Lower leg skin (tissue), 4 donors: ENCODE data around the gene PRKCE. TPM values are rescaled to one million over a fixed set of nuclear protein-coding genes. Genes with fewer than 3 reads are reported as not detected.

ENCODE experiments used
- DNase-seq, 2 donors: peaks; one replicate each; pipeline ENCODE4 v3.0.0-alpha.2; 2019; ENCODE audit warnings: low spot score in 2 of 2
- H3K4me3 ChIP-seq: fragments of 200-600 bp; sonication (generic); 2 replicates; pipeline ENCODE4 v1.5.1; 2017; ENCODE audit warnings: mild to moderate bottlenecking, low read depth; ENCODE audit not compliant: poor library complexity, severe bottlenecking
- POLR2A ChIP-seq, 2 donors: fragments of 450-650 bp; IDR thresholded peaks; one replicate each; pipeline ENCODE4 v1.6.1; 2016 to 2017; ENCODE audit warnings: antibody characterized with exemption in 2 of 2, mild to moderate bottlenecking in 1 of 2, moderate library complexity in 1 of 2
- WGBS, 2 donors: methylation state at CpG; one replicate each; pipeline ENCODE4 v1.1.5; 2018; 5-methylcytosine and 5-hydroxymethylcytosine counted together
- intact Hi-C: fragments of 100-400 bp; cut with DNase I; formaldehyde crosslinking; loops from one replicate; pipeline ENCODE4 v1.15.0; 2023; ENCODE audit warnings: low total_unique reads
- total RNA-seq, 4 donors: library from RNA; depleted of rRNA; stranded (reverse); fragments of >200 nt; gene quantifications; one replicate each; pipeline ENCODE4 v1.1.0, GENCODE V29; 2016
- TF ChIP-seq, protein P1 (sequence below), 3 donors: fragments of 450-650 bp; IDR thresholded peaks; one replicate each; pipeline ENCODE4 v1.5.1; 2016; ENCODE audit warnings: antibody characterized with exemption in 3 of 3, mild to moderate bottlenecking in 3 of 3, moderate library complexity in 2 of 3

PRKCE gene
- total RNA-seq, 4 donors from 2014 or later = 3.5 to 10.3 (median 6.1) TPM

DNA sequence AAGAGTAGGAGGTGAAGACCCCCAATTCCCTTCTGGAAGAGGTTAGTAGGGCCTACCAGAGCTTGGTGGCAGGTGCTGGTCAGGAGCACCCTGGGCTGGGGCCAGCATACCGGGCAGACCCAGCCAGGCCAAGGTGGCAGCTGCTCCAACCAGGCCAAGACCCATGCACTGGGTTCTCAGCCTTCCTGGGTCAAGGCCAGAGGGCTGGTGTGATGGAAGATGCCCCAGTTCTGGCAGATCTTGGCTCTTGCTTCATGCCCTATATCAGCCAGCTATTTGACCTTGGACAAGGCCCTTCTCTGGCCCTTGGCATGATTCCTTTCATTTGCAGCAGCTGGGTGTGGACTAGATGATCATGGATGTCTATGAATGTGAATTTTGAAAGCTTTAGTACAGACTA lies 57.7 kb downstream of the PRKCE start:
- no peak for DNase-seq
- intact Hi-C loops = no loop called here
- TF ChIP-seq, protein P1, sequence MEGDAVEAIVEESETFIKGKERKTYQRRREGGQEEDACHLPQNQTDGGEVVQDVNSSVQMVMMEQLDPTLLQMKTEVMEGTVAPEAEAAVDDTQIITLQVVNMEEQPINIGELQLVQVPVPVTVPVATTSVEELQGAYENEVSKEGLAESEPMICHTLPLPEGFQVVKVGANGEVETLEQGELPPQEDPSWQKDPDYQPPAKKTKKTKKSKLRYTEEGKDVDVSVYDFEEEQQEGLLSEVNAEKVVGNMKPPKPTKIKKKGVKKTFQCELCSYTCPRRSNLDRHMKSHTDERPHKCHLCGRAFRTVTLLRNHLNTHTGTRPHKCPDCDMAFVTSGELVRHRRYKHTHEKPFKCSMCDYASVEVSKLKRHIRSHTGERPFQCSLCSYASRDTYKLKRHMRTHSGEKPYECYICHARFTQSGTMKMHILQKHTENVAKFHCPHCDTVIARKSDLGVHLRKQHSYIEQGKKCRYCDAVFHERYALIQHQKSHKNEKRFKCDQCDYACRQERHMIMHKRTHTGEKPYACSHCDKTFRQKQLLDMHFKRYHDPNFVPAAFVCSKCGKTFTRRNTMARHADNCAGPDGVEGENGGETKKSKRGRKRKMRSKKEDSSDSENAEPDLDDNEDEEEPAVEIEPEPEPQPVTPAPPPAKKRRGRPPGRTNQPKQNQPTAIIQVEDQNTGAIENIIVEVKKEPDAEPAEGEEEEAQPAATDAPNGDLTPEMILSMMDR (IDR thresholded peaks at IDR 0.05) = no peak
- TF ChIP-seq POLR2A (IDR thresholded peaks at IDR 0.05) = no peak
- 83 to 86% methylated on average over 1 of the region's 1 CpG for WGBS, 2 donors
- H3K4me3 ChIP-seq = no peak overlapping the region

DNA sequence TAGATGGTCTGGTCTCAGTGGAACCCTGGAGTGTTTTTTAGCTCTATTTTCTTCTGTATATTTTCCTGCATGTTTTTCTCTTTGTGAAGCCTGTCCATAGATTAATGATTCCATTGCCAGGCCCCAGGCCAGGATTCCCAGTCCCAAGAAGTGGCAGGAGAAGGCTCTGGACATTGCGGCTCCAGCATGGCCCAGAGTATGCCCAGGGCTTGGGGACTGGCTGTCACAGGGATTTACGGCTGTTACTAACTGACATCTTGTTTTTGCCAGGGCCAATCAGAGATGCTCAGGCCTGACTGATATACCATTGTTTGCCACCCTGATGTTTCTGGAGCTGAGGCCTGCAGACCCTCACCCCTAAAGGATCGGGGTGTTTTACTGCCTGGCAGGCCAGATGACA lies 59.0 kb downstream of the PRKCE start:
- intact Hi-C loops = no loop called here
- H3K4me3 ChIP-seq = no peak overlapping the region
- TF ChIP-seq POLR2A (IDR thresholded peaks at IDR 0.05) = no peak
- TF ChIP-seq, protein P1 (IDR thresholded peaks at IDR 0.05) = no peak
- WGBS, 2 donors = 93 to 98% methylated on average over 3 of the region's 3 CpGs
- no peak for DNase-seq

DNA sequence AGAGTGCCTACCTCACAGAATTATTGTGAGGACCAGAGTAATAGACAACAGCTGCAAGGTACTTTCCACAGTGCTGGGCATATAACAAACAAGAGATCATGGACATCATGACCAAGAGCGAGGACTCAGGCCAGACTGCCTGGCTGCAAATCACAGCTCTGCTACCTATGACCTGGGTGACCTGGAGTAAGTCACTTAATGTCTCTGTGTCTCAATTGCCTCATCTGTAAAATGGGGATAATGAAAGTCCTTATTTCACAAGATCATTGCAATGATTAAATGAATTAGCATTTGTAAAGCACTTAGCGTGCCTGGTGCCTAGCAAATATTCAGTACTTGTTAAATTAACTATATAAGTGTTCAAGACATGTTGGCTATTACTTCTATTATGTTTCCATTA lies 59.7 kb downstream of the PRKCE start:
- intact Hi-C loops = no loop called here
- DNase-seq = no peak
- WGBS, 2 donors = 96 to 100% methylated on average over 2 of the region's 2 CpGs
- no peak overlapping the region for H3K4me3 ChIP-seq
- no peak for TF ChIP-seq POLR2A (IDR thresholded peaks at IDR 0.05)
- TF ChIP-seq, protein P1 (IDR thresholded peaks at IDR 0.05) = no peak

DNA sequence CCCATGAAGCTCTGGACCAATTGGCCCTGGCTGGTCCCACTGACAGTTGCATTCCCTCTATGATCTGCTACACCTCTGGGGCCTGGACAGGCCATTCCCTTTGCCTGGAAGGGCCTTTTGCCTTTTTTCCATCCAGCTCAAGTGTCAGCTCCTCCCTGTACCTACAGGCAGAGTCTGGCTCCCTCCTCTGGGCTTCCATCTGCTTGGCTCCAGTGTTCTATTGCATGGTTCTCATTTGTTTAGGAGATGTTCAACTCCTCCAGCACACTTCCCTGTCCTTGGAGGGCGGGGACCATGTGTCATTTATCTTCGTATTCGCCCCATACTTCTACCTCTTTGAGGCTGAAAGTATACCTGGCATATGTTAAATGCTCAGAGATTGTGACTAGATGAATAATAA lies 61.1 kb downstream of the PRKCE start:
- TF ChIP-seq, protein P1 (IDR thresholded peaks at IDR 0.05) = no peak
- no peak for TF ChIP-seq POLR2A (IDR thresholded peaks at IDR 0.05)
- no peak overlapping the region for H3K4me3 ChIP-seq
- WGBS, 2 donors = 72 to 85% methylated on average over 3 of the region's 3 CpGs
- intact Hi-C loops = no loop called here
- no peak for DNase-seq

DNA sequence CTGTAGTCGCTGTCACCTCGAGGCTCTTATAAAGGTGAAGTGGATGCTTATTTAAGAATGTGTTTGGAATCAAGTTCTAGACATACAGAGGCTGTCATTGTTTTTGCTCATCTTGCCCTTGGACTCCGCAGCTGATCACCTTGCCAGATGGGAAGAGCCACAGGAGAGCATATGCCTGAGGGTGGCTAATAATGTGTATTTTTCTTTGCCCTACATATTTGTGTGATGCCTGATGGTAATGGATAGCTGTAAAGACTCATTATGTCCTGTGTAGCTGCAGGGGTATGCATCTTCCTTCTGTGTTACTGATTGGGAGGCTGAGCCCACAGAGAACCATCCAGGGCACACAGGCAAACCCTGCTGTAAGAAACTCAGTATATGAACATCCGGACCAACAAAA lies 61.7 kb downstream of the PRKCE start:
- TF ChIP-seq POLR2A (IDR thresholded peaks at IDR 0.05) = no peak
- TF ChIP-seq, protein P1 (IDR thresholded peaks at IDR 0.05) = no peak
- WGBS, 2 donors = 86 to 87% methylated on average over 4 of the region's 4 CpGs
- H3K4me3 ChIP-seq = no peak overlapping the region
- no peak for DNase-seq
- intact Hi-C loops = no loop called here

DNA sequence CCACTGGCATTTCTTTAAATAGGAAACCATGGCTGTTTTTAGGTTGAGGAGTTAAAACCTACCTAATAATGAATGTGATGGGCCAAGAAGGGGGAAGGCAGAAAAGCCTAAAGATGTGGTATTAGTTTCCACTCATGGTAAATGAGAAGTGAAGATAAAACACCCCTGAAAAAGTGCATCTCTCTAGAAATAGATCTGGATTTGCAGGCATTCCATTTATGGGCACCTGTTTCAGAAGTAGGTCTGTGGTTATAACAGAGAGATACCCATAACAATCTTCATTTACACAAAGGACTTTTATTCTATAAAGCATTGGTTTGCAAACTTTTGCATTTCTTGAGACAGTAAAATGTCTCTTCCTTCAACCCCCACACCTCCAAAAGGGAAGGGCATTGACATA lies 62.1 kb downstream of the PRKCE start:
- TF ChIP-seq, protein P1 (IDR thresholded peaks at IDR 0.05) = no peak
- no peak for TF ChIP-seq POLR2A (IDR thresholded peaks at IDR 0.05)
- intact Hi-C loops = no loop called here
- H3K4me3 ChIP-seq = no peak overlapping the region
- no peak for DNase-seq
